CD4-positive, alpha-beta memory T cell (primary cell): ENCODE measurements around the gene TNC. TPM values are rescaled to one million over a fixed set of nuclear protein-coding genes. Genes with fewer than 3 reads are reported as not detected.

Experiments used
- CTCF ChIA-PET: fragments of 350-600 bp; sonication (Branson Sonifier 250); formaldehyde crosslinking; loops from one replicate; lab custom pipeline; 2021; ENCODE audit warnings: inconsistent platforms; ENCODE audit not compliant: partially characterized antibody; lab: Charles Lee
- POLR2A ChIA-PET: fragments of 350-600 bp; sonication (Branson Sonifier 250); formaldehyde crosslinking; loops from one replicate; lab custom pipeline; 2021; ENCODE audit not compliant: partially characterized antibody; lab: Charles Lee
- DNase-seq, 5 donors: peaks; one replicate each; pipeline versions ENCODE4 v3.0.0 to v3.0.0-alpha.2; 2020 to 2022; ENCODE audit warnings: mixed read lengths in 1 of 5
- H3K27ac ChIP-seq: one replicate; pipeline ENCODE4 v1.7.0; 2013; ENCODE audit warnings: low read depth, low read length
- H3K27me3 ChIP-seq: 2 replicates; pipeline ENCODE4 v1.7.0; 2013; ENCODE audit warnings: mild to moderate bottlenecking, low read length, moderate library complexity; ENCODE audit not compliant: insufficient read depth
- H3K36me3 ChIP-seq: 2 replicates; pipeline ENCODE4 v1.7.0; 2013; ENCODE audit warnings: mild to moderate bottlenecking, low read length, moderate library complexity; ENCODE audit not compliant: insufficient read depth
- H3K4me1 ChIP-seq: 2 replicates; pipeline ENCODE4 v1.7.0; 2013; ENCODE audit warnings: mild to moderate bottlenecking, low read length, moderate library complexity; ENCODE audit not compliant: insufficient read depth
- H3K4me3 ChIP-seq, 2 donors: one replicate each; pipeline ENCODE4 v1.7.0; 2013; ENCODE audit warnings: low read length in 2 of 2, mild to moderate bottlenecking in 1 of 2
- H3K9me3 ChIP-seq, 2 donors: one replicate each; pipeline ENCODE4 v1.7.0; 2013; ENCODE audit warnings: low read length in 2 of 2, control low read depth in 1 of 2; ENCODE audit not compliant: control insufficient read depth in 1 of 2
- H3K27ac Mint-ChIP-seq, 7 donors: one replicate each; pipeline ENCODE4 v1.8.0; 2020 to 2021; ENCODE audit warnings: mixed read lengths in 7 of 7, mild to moderate bottlenecking in 6 of 7, inconsistent platforms in 3 of 7, moderate library complexity in 3 of 7
- H3K27me3 Mint-ChIP-seq, 2 donors: one replicate each; pipeline ENCODE4 v1.8.0; 2020 to 2021; ENCODE audit warnings: mixed read lengths in 2 of 2
- H3K36me3 Mint-ChIP-seq, 2 donors: one replicate each; pipeline ENCODE4 v1.8.0; 2020 to 2021; ENCODE audit warnings: mixed read lengths in 2 of 2, inconsistent platforms in 1 of 2, mild to moderate bottlenecking in 1 of 2
- H3K4me1 Mint-ChIP-seq, 4 donors: one replicate each; pipeline ENCODE4 v1.8.0; 2020 to 2021; ENCODE audit warnings: mixed read lengths in 4 of 4, mild to moderate bottlenecking in 1 of 4
- H3K4me3 Mint-ChIP-seq, 8 donors: one replicate each; pipeline ENCODE4 v1.8.0; 2020 to 2021; ENCODE audit warnings: mixed read lengths in 8 of 8, mild to moderate bottlenecking in 7 of 8, moderate library complexity in 6 of 8, inconsistent platforms in 3 of 8
- H3K9me3 Mint-ChIP-seq, 8 donors: one replicate each; pipeline ENCODE4 v1.8.0; 2020 to 2021; ENCODE audit warnings: mixed read lengths in 8 of 8, mild to moderate bottlenecking in 5 of 8, inconsistent platforms in 3 of 8, moderate library complexity in 1 of 8
- intact Hi-C: fragments of 100-400 bp; cut with micrococcal nuclease; formaldehyde crosslinking; loops from one replicate; pipeline ENCODE4 v1.15.1; 2023
- polyA plus RNA-seq, 2 donors: library from polyadenylated mRNA; unstranded; fragments of 300-500 nt; fragmentation: Illumina TruSeq; gene quantifications; one replicate each; pipeline ENCODE4 v1.2.3, GENCODE V29; 2021
- total RNA-seq, 2 experiments: library from RNA; stranded (reverse); gene quantifications; one replicate each; pipeline ENCODE4 v1.2.3, GENCODE V29; 2021

TNC gene
- total and polyA plus RNA-seq, 4 experiments from 2014 or later: not detected

DNA sequence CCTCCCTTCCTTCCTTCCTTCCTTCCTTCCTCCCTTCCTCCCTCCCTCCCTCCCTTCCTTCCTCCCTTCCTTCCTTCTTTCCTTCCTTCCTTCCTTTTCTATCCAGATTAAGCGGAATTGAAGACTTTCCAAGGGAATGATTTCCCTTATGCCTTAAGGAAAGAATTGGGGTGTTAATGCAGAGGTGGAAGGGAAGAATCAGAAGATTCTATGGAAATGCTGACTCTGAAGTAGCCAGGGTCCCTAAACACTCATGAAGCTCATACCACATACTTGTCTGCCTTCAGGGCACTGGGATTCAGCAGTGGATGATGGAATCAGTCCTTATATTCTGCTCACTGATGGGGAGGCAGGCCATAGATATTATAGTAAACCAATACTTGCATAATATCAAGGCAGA is 48.2 kb downstream of the TNC start:
- Histone ChIP-seq H3K27ac (no peak overlapping the region), H3K27me3 (no peaks in the 10 kb centered on the region), H3K4me1 (no peaks in the 10 kb centered on the region), H3K36me3 (no peaks in the 10 kb centered on the region), H3K4me3 (no peak overlapping the region), H3K9me3 (no peaks in the 10 kb centered on the region)
- Mint-ChIP-seq H3K4me3 (no peak overlapping the region), H3K27me3 (peaks cover 9 to 15% of the 10 kb centered on the region in 2 donors), H3K9me3 (no peaks in the 10 kb centered on the region), H3K27ac (no peak overlapping the region), H3K4me1 (no peaks in the 10 kb centered on the region), H3K36me3 (no peaks in the 10 kb centered on the region)
- ChIA-PET POLR2A (no interaction called here), CTCF (no interaction called here)
- no peak for DNase-seq
- intact Hi-C loops: no loop called here

DNA sequence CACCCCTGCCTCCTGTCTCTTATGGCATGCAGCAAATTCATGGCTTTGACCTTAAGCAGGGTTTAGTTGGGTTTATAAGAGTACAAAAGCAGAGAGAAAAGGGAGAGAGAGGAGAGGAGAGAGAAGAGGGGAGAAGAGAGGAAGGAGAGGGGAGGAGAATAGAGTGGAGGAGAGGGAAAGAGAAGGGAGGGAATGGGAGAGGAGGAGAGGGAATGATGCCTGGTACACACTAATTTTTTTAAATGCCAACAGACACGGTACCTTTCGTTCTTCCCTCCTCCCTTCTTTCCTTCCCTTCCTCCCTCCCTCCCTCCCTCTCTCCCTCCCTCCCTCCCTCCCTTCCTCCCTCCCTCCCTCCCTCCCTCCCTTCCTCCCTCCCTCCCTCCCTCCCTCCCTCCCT is 48.7 kb downstream of the TNC start:
- Histone ChIP-seq H3K36me3 (no peaks in the 10 kb centered on the region), H3K4me1 (no peaks in the 10 kb centered on the region), H3K4me3 (no peak overlapping the region), H3K9me3 (no peaks in the 10 kb centered on the region), H3K27ac (no peak overlapping the region), H3K27me3 (no peaks in the 10 kb centered on the region)
- ChIA-PET POLR2A (no interaction called here), CTCF (no interaction called here)
- intact Hi-C loops: no loop called here
- Mint-ChIP-seq H3K27ac (no peak overlapping the region), H3K9me3 (no peaks in the 10 kb centered on the region), H3K27me3 (peaks cover 10 to 15% of the 10 kb centered on the region in 2 donors), H3K36me3 (no peaks in the 10 kb centered on the region), H3K4me3 (no peak overlapping the region), H3K4me1 (no peaks in the 10 kb centered on the region)
- DNase-seq: no peak

DNA sequence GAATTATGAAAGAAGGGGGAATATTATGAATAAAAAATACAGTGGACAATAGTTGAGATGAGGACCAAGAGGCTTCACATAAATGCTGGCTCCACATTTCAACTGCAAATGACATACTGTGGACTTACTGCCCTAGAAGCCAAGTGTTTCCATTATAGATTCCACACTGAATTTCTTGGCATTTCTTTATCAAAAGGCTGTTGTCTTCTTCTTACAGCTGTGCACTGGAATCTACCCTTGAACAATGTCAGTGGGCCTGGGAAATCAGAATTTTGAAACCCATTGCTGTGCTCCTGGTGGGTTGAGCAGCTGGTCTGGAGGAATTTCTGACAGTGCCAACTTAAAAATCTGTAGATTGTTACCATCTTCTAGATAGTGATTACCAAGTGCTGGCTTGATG is 49.9 kb downstream of the TNC start:
- Histone ChIP-seq H3K4me1 (no peaks in the 10 kb centered on the region), H3K9me3 (no peaks in the 10 kb centered on the region), H3K36me3 (no peaks in the 10 kb centered on the region), H3K27ac (no peak overlapping the region), H3K4me3 (no peak overlapping the region), H3K27me3 (no peaks in the 10 kb centered on the region)
- Mint-ChIP-seq H3K4me1 (no peaks in the 10 kb centered on the region), H3K4me3 (no peak overlapping the region), H3K27me3 (peaks cover 12 to 15% of the 10 kb centered on the region in 2 donors), H3K27ac (no peak overlapping the region), H3K36me3 (no peaks in the 10 kb centered on the region), H3K9me3 (no peaks in the 10 kb centered on the region)
- ChIA-PET CTCF (no interaction called here), POLR2A (no interaction called here)
- intact Hi-C loops: no loop called here
- no peak for DNase-seq

DNA sequence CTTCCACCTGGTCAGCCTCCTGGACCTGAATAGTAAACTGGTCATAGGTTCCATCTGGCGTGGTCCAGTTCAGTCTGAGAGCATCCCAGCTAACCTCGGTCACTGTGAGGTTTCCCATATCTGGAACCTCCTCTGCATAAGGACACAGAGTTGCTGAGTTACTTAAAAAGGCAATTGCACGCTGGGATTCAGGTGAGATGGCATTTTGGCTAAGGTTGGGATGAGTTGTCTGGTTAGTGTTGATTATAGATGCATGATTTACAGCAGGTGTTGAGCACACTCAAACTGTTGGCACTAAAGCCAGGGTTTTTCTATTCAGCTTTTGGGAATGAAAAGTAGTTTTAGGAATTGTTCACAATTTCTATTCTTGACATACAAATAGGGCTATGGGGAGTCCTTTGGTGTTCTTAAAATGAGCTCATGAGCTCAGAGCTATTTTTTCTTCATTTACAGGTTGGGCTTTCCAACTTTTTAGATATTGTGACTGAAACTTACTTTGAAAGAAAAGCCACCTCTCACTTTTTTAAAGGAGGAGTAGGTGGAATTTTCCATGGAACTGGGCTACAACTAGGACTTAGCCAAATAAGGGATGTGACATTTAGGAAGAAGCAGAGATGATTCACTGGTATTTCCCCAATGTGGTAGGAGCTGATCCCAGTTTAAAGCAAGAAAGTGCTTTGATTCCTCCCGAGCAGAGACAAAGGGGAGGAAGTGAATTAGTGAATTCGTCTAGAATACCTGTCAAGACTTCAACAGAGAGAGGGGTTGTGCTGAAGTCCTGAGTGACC is 54.7 kb downstream of the TNC start:
- H3K27me3 ChIP-seq: no peaks in the 10 kb centered on the region
- H3K27ac ChIP-seq: no peak overlapping the region
- intact Hi-C loops: no loop called here
- Mint-ChIP-seq H3K4me1 (no peaks in the 10 kb centered on the region), H3K27ac (no peak overlapping the region), H3K4me3 (no peak overlapping the region), H3K36me3 (no peaks in the 10 kb centered on the region), H3K9me3 (no peaks in the 10 kb centered on the region), H3K27me3 (peaks cover 8 to 13% of the 10 kb centered on the region in 2 donors)
- no peaks in the 10 kb centered on the region for H3K36me3 ChIP-seq
- POLR2A ChIA-PET: no interaction called here
- no peaks in the 10 kb centered on the region for H3K9me3 ChIP-seq
- H3K4me1 ChIP-seq: no peaks in the 10 kb centered on the region
- DNase-seq: no peak
- CTCF ChIA-PET: no interaction called here
- no peak overlapping the region for H3K4me3 ChIP-seq

DNA sequence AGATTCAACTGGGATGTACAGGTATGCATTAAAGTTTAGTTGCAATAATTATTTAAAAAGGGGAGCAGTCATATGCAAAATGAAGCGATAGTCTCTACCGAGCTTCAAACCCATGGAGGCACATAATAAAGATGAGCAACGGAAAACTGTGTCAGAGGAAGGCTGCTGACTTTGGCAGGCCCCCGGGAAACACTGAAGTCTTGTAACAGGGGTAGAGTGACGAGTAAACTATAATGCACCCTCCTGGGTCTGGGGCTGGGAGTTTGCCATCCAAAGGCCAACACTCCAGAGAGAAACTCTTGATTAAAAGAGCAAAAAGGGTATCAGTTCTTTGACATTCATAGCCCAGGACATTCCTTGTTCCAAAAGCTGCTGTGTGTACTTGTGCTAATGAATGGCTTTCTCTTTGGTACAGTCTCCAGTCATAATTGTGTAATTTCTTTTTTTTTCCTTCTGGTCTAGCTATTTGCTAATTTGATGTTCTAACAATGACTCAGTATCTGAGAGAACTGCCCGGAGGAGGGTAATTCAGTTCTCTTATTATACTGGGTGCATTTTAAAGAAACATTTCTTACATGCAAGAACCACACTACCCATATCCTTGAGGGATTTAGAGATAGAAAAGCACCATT is 59.2 kb downstream of the TNC start:
- Mint-ChIP-seq H3K27me3 (peaks cover 5 to 11% of the 10 kb centered on the region in 2 donors), H3K4me3 (no peak overlapping the region), H3K36me3 (no peaks in the 10 kb centered on the region), H3K27ac (no peak overlapping the region), H3K4me1 (no peaks in the 10 kb centered on the region), H3K9me3 (no peaks in the 10 kb centered on the region)
- CTCF ChIA-PET: no interaction called here
- Histone ChIP-seq H3K27me3 (no peaks in the 10 kb centered on the region), H3K4me1 (no peaks in the 10 kb centered on the region), H3K27ac (no peak overlapping the region), H3K4me3 (no peak overlapping the region), H3K9me3 (no peaks in the 10 kb centered on the region), H3K36me3 (no peaks in the 10 kb centered on the region)
- POLR2A ChIA-PET: no interaction called here
- DNase-seq: no peak
- intact Hi-C loops: no loop called here

DNA sequence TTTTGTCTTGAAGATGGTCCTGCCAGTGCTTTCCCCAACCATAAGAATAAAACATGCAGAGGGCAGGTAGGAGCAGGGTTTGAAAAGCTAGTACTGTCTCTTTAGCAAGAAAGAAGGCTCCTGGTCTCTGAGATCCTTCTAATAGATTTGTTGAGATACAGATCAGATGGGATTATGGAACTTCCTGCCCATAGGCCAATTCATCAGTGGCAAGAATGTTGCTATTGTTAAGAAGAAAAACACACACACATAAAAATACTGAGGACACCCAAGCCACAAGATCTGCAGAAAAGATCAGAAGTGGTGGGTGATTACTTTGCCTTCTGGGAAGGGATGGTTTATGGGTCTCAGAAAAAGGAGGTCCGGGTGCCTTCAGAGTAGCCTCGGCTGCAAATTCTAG is 59.8 kb downstream of the TNC start:
- Mint-ChIP-seq H3K27ac (no peak overlapping the region), H3K27me3 (peaks cover 5 to 11% of the 10 kb centered on the region in 2 donors), H3K4me3 (no peak overlapping the region), H3K9me3 (no peaks in the 10 kb centered on the region), H3K4me1 (no peaks in the 10 kb centered on the region), H3K36me3 (no peaks in the 10 kb centered on the region)
- intact Hi-C loops: no loop called here
- H3K4me1 ChIP-seq: no peaks in the 10 kb centered on the region
- H3K9me3 ChIP-seq: no peaks in the 10 kb centered on the region
- no peaks in the 10 kb centered on the region for H3K27me3 ChIP-seq
- no peak overlapping the region for H3K27ac ChIP-seq
- ChIA-PET POLR2A (no interaction called here), CTCF (no interaction called here)
- no peak for DNase-seq
- no peaks in the 10 kb centered on the region for H3K36me3 ChIP-seq
- no peak overlapping the region for H3K4me3 ChIP-seq

DNA sequence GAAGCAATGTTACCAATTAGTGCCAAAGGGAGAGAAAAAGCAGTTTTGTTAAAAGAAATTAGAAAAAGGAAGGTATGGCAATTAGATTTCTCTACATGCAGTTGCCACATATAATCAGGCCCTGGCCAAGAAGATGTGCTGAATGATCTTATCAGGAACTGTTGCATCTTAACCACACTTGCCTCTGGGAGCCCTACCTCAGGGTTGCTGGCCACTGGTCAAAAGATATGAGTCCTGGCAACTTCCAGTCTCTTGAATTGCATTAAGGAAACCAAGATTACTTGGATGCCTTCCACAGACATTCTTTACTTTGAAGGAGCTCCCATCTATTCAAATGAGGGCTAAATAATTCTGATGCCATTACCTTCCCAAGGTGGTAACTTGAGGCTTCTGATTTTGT is 60.4 kb downstream of the TNC start:
- no peaks in the 10 kb centered on the region for H3K4me1 Mint-ChIP-seq
- intact Hi-C loops: no loop called here
- peaks cover 8 to 11% of the 10 kb centered on the region in 2 donors for H3K27me3 Mint-ChIP-seq
- no peak overlapping the region for H3K4me3 ChIP-seq
- H3K9me3 ChIP-seq: no peaks in the 10 kb centered on the region
- H3K4me1 ChIP-seq: no peaks in the 10 kb centered on the region
- H3K4me3 Mint-ChIP-seq: no peak overlapping the region
- CTCF ChIA-PET: no interaction called here
- H3K36me3 ChIP-seq: no peaks in the 10 kb centered on the region
- no peak overlapping the region for H3K27ac Mint-ChIP-seq
- H3K36me3 Mint-ChIP-seq: no peaks in the 10 kb centered on the region
- DNase-seq: no peak
- H3K27ac ChIP-seq: no peak overlapping the region
- no peaks in the 10 kb centered on the region for H3K27me3 ChIP-seq
- POLR2A ChIA-PET: no interaction called here
- no peaks in the 10 kb centered on the region for H3K9me3 Mint-ChIP-seq
